GM03348 (cell line): ENCODE results near the gene SSH3.

ENCODE experiments used
- DNase-seq: peaks from one replicate; pipeline ENCODE4 v3.0.0; 2012; ENCODE audit warnings: low spot score

SSH3 gene

DNA sequence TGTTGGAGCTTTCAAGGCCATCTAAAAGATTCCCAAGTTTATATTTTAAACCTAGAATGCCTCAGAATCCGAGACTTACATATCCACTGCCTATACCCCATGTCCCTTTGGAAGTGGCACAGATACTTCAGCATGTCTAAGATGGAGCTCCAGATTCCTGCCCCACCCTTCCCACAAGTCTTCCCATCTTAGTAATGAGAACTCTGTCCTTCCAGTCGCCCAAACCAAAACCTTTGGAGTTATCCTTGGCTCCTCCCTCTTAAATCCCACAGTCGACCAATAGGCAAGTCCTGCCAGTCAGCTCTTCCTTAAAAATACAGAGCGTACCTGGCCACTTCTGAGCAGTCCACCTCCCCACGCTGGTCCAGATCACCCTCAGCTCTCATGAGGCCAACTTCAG is 45.7 kb downstream of the SSH3 start:
- DNase-seq = no peak

DNA sequence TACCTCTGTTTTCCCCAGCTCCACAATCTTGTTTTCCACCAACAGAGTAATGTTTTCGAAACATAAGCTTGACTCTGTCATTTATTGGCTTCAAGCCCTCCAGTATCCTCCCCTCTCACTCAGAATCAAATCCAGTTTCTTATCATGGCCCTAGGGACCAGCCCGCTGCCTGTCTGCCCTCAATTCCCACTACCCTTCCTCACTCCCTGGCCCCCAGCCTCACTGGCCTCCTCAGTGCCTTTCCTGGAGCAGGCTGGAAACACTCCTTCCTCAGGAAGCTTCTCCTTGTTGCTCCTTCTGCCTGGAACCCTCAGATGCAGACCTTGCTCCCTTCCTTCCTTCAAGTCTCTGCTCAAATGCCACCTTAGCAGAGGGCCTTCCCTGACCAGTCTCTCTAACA is 46.1 kb downstream of the SSH3 start:
- no peak for DNase-seq

DNA sequence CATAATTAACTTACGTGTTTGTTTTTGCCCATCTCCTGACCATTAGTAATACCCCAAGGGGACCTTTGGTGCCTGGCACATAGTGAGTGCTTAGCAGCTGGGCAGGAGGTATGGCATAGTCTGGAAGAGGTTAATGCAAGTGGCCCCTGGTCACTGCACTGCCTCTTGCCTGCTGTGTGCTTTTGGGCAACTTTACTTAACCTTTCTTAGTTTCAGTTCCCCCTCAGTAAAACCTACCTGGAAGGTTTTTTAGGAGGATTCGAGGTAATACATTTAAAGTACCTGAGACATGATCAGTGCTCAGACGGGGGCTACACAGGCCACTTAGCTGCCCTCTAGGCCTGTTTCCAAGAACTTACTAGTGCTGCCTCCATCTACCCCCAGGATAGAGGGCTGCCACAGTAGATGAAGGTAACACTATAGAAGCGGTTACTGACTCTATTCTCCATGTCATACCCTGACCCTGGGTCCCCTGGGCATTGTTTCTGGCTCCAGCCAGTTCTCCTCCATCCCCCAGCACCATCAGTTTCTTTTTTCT is 46.7 kb downstream of the SSH3 start:
- no peak for DNase-seq

DNA sequence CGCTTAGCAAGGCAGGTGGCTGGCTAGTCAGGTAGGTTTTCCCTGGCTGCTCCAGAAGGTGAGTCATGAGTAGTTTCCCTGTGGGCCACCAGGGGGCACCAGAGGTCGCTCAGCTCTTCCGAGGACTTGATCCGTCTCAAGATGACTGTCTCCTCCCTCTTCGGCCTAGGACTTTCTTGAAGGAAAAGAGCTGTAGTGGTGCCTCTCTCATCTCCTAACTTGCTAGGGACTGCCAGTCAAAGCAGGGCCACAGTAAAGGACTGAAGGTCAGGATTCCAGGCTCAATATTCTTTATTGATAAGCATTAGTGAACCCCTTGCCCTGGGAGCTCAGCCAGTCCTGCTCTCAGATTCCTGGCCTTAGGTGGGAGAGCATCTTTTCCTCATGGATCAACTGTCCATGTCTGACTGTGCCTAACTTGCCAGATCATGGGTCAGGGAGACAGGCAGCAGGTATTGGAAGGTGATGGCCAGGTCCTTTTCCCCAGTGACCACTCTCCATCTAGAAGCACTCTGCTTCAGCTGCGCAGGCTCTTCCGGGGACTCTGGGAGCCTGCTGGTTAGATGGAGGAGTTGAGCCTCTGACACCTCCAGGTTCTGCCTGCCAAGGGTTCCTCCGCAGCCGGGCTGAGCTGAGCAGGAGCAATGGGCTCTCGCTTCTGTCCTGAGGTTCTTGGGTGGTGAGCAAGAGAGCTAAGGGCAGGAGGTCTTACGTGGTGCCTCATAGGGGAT is 48.1 kb downstream of the SSH3 start:
- DNase-seq = peak; percentile 86

DNA sequence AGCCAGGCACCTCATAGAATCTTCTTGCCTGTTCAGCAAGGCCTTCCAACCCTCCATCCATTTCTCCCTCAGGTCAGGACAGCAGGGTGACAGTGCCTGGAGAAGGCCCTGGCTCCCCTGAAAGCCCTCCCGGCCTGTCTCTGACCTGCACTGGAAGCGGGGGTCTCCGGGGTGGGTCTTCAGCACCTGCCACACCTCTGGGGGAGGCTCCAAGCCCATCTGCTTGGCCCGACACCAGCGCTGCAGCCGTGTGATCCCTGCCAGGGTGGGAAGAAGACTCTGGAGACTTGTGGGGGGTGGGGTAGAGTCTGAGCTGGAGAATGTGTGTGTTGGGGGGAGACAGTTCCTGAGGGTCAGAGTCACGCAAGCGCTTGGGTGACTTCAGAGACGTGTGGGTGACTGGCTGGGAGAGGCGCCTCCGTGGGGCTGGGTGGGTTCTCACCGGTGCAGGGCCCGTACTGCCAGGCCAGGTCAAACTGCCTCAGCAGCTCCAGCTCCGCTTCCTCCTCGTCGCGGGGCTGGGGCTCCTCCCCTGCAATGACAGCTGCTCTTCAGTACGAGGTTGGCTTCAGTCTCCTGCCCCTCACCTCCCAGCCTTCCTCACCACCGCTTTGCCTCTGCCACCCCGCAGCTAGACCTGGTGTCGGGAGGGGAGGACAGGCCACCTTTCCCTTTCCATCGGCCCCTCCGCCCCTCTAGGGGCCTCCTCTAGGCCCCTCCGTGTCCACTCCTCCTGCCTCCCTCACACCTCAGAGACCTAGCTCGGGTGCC is 49.4 kb downstream of the SSH3 start:
- DNase-seq = peak; percentile 48

DNA sequence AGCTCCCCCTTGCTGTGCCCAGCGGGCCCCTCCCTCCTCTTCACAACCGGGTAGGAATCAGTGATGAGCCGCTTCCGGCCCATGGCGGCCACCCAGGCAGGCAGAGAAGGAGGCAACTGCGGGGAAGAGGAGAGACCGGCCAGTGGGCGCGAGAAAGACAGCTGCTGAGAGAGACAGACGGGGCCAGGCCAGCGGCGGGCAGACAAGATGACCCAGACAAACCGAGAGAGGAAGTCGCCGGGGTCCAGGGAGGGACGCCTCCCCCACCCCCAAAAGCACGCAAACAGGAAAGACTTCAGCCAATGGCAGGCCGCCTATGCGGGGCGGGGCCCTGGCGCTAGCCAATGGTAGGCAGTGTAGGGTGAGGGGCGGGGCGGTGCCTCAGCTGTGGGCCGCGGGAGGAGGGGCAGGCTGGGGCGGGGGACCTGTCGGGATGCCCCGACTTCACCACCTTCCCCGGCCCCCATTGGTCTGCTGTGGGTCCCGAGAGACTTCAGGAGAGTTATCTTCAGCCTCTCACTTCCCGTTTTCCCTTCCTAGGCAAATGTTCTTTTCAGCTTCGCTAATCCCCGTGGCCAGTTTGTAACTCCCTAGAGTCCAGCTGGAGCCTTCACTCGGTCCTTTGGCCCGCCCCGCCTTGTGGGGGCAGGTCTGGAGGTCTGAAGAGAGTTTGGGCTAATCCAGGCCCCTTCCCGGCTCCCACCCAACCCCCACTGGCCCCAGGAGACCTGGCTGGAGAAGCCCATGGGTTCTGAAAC is 50.2 kb downstream of the SSH3 start, which contains the start of gene POLD4:
POLD4 (minus strand) TSS at position 230 of the 758 bp plus-strand sequence; CDS start at position 83, 147 bp downstream.
- peak; percentile 98 for DNase-seq

DNA sequence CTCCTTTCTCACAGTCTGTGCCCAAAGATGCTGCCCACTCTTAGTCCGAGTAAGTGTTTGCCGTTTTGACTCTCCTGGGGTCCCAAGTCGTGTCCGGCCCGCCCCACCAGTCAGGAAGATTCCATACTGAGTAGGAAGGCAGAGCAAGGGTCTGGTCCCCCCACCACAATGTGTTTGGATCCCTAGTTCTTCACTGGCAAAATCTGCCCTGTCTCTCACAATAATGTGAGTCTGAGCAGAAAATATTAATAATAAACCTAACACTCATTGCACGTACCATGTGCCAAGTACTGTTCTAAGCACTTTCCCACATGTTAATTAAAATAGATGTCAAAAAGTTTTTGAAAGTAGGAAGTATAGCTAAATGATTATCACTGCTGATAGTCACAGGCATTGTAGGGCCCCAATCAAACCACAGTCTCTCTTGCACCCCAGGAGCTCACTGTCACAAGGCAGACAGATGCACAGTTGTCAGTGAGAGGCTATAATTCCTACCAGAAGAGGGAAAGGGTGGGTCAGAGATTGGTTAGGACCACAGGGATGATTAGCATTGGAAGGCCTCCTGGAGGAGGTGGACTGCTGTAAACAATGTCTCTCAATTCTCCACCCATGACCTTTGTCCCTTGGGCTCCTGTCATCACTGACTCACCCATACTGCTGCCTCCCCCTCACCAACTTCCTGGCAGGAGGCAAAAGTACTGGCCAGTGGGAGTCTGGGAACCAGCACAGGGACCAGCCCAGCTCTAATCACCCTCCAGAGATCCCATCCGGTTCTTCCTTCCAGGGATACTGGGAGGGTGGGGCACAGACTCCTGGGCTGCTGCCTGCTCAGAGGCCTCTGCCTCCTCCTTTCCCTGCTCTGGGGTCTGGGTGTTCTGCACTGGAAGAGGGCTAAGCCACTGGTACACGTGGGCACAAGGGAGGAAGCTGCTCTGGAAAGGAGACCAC is 51.0 kb downstream of the SSH3 start:
- DNase-seq = peak; percentile 91

DNA sequence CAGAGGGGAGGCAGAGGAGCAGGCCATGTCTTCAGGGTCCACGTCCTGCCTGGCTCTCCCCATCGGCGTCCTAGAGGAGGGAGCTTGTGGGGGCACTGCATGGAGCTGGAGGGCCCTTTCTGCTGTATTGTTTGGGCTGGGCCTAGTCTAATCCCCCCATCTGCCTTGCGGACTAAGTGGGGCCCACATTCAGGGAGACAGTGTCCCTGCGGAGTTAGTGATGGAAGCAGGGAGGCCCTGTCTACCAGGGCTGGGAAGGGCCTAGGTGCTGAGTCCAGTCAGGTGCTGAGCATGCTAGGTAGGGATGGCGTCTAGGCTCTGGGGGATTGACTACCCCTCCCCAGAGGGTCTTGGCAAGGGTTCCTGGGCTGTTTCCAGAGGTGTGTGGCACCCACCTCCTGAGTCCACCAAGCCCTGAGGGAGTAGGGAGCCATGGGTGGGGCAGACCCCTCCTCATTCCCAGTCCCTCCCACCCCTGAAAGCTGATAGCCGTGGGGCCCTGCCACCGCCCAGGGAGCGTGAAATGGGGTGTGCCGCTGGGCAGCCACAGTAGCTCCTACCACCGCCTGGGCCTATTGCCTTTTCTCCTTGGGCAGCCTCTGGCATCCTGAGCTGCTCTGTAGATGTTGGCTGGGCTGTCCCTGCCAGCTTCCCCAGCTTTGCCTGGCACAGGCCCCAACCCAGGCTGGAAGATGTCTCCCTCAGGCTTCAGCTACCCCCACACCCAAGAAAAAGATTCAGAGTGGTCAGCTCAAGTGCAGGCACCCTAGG is 51.9 kb downstream of the SSH3 start:
- DNase-seq = no peak

DNA sequence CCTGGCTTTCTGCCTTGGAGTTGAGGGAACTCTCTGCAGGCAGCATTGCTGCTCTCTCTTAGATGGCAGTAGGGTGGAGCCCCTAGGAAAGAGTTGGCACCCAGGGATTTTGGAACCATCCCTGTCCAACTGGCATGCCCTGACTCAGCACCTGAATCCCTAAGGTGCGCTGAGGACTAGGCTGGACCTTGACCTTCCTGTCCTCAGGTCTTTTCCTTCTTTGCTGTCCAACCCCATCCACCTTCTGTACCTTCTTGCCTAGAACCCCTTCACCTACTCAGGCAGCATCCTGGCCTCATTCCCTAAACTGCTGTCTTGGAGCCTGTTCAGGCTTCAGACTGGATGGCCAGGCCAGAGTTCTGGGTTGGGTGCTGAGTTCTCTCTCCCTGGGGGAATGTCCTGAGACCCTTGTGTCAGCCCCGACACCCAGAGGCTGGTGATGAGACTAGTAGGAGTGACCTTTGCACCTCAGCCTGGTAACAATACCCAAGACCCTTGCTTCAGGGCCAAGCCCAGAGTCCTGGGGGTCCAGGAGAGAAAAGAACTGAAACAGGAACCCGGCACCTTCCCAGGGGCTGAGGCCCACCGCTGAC is 52.6 kb downstream of the SSH3 start:
- DNase-seq = no peak

DNA sequence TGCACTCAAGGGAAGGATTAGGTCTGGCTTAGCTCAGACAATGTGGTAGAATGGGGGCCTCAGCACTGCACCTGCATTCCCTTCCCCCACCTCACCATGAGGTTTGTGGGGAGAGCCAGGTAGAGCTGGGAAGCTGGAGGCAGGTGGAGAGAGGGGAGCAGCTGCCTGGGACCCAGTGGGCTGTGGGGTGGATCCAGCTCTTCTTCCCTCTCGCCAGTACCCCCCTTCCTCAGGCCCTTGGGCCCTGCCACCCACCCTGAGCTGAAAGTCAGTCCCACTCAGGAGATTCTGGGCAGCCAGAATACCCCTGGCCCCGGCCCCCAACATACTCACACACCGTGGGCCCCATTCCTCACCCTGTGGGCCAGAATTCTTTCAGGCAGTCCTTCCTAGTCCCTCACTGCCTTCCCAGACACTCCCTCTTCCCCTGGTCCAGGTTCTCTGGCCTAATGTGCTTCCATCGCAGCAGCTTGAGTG is 53.1 kb downstream of the SSH3 start:
- DNase-seq = no peak

DNA sequence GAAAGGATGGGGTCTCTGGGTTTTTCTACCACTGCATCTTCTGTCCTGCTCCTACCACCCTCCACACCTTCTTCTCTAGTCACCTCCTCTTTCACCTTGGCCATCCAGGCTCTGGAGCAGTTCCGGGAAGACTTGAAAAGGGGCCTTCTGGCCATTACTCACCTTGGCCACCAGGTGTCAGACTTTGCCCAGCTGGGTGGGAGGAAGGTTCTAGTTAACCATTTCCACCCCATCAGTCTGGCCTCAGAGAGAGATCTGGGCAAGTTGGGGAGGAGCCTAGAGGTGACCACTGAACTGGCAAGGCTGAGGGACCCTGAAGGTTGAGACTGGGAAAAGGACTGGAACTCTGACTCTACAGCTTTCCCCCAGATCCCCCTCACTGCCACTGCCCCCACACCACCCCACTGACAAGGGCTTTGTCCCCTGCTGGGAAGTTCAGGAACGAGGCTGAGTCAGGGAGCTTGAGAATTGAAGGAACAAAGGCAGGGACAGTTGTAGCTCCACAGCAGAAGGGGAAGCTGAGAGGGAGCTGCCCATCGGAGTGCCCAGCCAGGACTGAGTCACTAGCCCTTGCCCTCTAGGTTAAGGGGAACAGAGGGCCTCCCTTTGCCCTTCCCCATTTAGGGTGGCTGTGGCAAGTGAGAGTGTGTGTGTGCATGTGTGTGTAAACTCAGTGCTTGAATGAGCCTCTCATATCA is 53.7 kb downstream of the SSH3 start:
- peak; percentile 79 for DNase-seq

DNA sequence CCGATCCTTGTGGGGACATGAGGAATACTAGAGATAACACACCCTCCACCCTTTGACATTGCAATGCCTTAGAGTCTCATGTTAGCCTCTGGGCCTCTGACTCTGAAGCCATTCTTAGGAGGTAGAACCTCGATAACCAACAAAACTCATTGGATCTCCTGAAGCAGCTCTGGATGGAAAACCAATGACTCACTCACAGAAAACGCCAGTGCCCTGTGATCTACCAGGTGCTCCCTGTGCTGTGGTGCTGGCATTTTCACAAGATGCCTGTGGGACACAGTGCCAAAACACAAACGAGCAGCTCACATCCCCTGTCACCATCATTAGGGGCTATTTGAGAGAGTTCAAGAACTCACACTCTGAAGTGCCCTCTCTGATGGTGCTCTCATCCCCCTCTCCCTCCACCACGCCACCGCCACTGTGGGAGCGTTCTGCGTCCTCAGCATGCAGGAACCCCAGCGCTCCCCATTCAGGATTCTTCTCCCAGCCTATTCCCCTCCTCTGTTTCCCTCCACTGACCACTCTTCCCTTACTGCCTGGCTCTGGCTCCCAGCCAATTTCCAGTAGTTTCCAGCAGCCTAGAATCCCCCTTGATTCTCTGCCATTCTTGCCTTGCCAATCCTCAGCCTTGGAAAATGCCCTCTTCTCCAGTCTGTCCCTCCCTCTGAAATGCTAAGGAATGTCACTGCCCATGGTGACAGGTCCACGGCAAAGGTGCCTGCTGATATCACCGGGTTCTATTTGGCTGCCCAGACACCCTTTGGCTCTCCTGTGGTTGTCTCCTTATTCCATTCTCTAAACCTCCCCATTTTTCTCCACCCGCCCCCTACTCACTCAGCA is 54.7 kb downstream of the SSH3 start:
- peak; percentile 27 for DNase-seq
